ENCODE results near the gene ITPRID2. TPM values are rescaled to one million over a fixed set of nuclear protein-coding genes. Genes with fewer than 3 reads are reported as not detected.

The ITPRID2 gene
- total RNA-seq, 1 donor from 2014 or later, result 64.1 TPM

DNA sequence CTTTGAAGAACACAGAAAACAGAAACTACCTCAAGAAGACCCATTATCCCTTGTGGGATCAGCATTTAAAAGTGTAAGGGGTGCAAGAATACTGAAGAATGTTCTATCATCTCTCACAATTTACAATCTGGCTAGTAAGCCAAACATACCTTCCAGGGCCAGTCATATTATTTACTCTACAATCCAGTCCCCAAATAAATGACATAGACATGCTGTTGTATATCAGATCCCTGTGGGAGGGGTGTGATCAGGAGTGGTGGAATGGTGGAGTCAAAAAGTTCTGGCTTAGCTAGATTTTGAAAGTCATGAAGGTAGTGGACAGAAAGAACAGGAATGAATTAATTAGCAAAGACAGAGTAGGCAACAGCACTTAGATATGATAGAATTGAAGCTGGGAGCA, 1.8 kb upstream of the ITPRID2 start:
- intact Hi-C loops (cut with DNase I), result no loop called here
- no peaks in the 10 kb centered on the region for H3K36me3 ChIP-seq
- no peak for DNase-seq (ENCODE audit: extremely low spot score in 2 of 2)
- H3K4me1 ChIP-seq, result peaks cover 31% of the 10 kb centered on the region
- H3K4me3 ChIP-seq, result no peak overlapping the region
- no peaks in the 10 kb centered on the region for H3K27me3 ChIP-seq
- TF ChIP-seq POLR2AphosphoS5 (IDR thresholded peaks at IDR 0.05; ENCODE audit: insufficient read depth in 1 of 2, low read depth in 1 of 2) (no peak), POLR2A (IDR thresholded peaks at IDR 0.05) (no peak)
- TF ChIP-seq, protein P1, sequence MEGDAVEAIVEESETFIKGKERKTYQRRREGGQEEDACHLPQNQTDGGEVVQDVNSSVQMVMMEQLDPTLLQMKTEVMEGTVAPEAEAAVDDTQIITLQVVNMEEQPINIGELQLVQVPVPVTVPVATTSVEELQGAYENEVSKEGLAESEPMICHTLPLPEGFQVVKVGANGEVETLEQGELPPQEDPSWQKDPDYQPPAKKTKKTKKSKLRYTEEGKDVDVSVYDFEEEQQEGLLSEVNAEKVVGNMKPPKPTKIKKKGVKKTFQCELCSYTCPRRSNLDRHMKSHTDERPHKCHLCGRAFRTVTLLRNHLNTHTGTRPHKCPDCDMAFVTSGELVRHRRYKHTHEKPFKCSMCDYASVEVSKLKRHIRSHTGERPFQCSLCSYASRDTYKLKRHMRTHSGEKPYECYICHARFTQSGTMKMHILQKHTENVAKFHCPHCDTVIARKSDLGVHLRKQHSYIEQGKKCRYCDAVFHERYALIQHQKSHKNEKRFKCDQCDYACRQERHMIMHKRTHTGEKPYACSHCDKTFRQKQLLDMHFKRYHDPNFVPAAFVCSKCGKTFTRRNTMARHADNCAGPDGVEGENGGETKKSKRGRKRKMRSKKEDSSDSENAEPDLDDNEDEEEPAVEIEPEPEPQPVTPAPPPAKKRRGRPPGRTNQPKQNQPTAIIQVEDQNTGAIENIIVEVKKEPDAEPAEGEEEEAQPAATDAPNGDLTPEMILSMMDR (IDR thresholded peaks at IDR 0.05), result no peak
- H3K27ac ChIP-seq, result no peak overlapping the region
- H3K9me3 ChIP-seq, result no peaks in the 10 kb centered on the region

DNA sequence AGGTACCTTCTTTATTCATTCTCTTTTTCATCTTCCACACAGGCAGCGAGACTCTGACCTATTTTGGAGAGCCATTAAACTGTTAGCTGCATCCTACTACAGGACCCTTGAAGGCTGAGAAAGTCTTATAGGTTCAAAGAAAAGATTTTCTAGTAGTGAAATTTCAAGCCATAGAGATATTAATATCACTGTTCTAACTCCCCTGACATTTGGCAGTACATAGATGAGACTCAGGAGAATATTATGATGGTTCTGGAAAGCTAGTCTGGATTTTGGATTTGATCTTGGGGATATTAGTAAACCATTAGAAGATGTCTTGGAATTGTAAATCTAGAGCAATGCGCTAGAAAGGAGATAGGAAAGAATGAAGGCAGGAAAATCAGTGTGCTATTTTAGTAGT, 1.3 kb upstream of the ITPRID2 start:
- Histone ChIP-seq H3K27ac (no peak overlapping the region), H3K4me3 (no peak overlapping the region), H3K9me3 (no peaks in the 10 kb centered on the region), H3K36me3 (no peaks in the 10 kb centered on the region), H3K4me1 (peaks cover 36% of the 10 kb centered on the region), H3K27me3 (no peaks in the 10 kb centered on the region)
- TF ChIP-seq POLR2A (IDR thresholded peaks at IDR 0.05) (no peak), POLR2AphosphoS5 (IDR thresholded peaks at IDR 0.05; ENCODE audit: insufficient read depth in 1 of 2, low read depth in 1 of 2) (no peak)
- TF ChIP-seq, protein P1 (IDR thresholded peaks at IDR 0.05), result no peak
- DNase-seq (ENCODE audit: extremely low spot score in 2 of 2), result no peak
- intact Hi-C loops (cut with DNase I), result no loop called here

DNA sequence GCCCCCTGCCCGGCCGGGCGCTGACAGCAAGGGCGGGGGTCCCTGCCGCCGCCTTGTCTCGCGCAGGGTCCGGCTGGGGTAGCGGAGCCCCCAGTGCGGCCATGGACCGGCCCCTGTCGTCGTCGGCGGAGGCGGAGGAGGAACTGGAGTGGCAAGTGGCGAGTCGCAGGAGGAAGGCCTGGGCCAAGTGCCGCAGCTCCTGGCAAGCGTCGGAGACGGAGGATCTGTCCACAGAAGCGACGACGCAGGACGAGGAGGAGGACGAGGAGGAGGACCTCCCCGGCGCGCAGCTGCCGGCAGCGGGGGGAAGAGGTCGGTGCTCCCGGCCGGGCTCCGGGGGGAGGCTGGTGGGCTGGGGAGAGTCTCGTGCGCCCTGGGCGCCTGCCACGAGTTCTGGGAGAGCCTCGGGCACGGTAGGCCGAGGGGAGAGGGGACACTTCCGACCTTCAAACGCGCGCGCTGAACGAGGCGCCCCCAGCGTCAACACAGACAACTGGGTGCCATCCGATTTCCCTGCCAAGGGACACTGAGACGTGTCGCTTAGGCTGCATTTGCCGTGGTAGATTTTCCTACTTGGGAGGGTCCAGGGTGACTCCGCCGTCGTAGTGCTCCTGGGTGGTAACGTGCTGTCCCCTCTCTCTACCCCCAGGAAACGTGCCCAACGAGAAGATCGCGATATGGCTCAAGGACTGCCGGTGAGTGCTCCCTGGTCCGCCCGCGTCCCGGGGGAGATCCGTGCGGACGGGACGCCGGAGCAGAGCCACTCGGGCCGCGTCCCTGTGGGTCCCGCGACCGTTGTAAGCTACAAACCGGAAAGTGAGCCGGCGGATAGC, 652 bp downstream of the ITPRID2 start:
- peaks cover 52% of the 10 kb centered on the region for H3K4me1 ChIP-seq
- intact Hi-C loops (cut with DNase I), result no loop called here
- peak in 1 of 2 donors; percentile 89 for DNase-seq (ENCODE audit: extremely low spot score in 2 of 2)
- no peaks in the 10 kb centered on the region for H3K27me3 ChIP-seq
- no peaks in the 10 kb centered on the region for H3K36me3 ChIP-seq
- peak overlapping the region; percentile 97 for H3K27ac ChIP-seq
- H3K4me3 ChIP-seq, result peak overlapping the region; percentile 69 to 86
- TF ChIP-seq, protein P1 (IDR thresholded peaks at IDR 0.05), result no peak
- peak in 1 of 2 donors; percentile 5 for TF ChIP-seq POLR2A (IDR thresholded peaks at IDR 0.05)
- TF ChIP-seq POLR2AphosphoS5 (IDR thresholded peaks at IDR 0.05; ENCODE audit: insufficient read depth in 1 of 2, low read depth in 1 of 2), result peak in 1 of 2 donors; percentile 77
- H3K9me3 ChIP-seq, result no peaks in the 10 kb centered on the region

DNA sequence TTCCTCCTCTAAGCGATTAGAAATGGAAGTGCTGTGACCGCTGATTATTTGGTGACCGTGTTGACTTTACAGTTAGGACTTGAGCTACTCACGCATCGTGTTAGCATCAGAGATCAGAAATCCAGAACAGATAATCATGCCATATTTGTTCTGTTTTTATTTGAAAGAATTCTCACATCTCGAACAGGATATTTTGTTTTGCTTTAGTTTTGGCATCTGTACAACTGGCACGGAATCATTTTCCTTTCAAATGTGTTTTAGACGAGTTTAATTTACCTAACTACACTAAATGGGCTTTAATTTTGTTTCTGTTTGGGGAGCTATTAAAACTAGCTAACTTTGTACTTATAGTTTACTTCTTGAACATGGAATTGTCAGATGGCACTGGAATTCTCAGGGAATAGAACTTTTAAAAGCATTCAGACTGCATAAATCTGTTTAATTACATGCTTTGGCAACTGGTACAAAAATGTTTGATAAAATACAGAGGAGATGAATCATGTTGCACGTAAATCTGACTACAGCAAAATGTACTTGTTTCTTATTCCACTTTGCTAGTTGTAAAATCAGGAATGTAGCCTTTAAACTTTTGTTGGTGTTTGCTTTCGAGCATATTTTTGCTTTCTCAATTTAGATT, 1.4 kb downstream of the ITPRID2 start:
- H3K27me3 ChIP-seq, result no peaks in the 10 kb centered on the region
- no peaks in the 10 kb centered on the region for H3K36me3 ChIP-seq
- TF ChIP-seq, protein P1 (IDR thresholded peaks at IDR 0.05), result no peak
- TF ChIP-seq POLR2AphosphoS5 (IDR thresholded peaks at IDR 0.05; ENCODE audit: insufficient read depth in 1 of 2, low read depth in 1 of 2) (no peak), POLR2A (IDR thresholded peaks at IDR 0.05) (no peak)
- no peaks in the 10 kb centered on the region for H3K9me3 ChIP-seq
- H3K4me1 ChIP-seq, result peaks cover 54% of the 10 kb centered on the region
- intact Hi-C loops (cut with DNase I), result no loop called here
- H3K4me3 ChIP-seq, result peak overlapping the region; percentile 69 to 86
- peak overlapping the region; percentile 97 for H3K27ac ChIP-seq
- no peak for DNase-seq (ENCODE audit: extremely low spot score in 2 of 2)

DNA sequence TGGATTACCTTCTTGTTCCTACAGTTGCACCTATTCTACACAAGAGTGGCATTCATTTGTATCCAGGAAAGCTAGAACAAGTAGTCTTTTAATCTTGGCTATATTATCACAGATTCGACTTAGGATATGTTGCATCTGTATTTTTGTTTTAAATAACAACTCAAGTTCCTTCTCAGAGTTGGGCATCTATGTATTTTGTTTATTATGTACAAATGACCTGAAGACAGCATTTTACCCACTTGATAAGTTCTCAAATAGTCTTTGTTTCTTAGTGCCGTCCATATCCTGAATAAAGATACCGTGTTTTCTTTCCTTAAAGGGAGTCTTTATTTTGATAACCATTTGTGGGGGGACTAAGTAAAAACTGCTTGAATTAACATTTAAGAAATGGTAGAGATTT, 2.9 kb downstream of the ITPRID2 start:
- peaks cover 0 to 9% of the 10 kb centered on the region in 2 donors for H3K36me3 ChIP-seq
- H3K4me3 ChIP-seq, result peak overlapping the region in 1 of 2 donors; percentile 86
- H3K4me1 ChIP-seq, result peaks cover 54% of the 10 kb centered on the region
- DNase-seq (ENCODE audit: extremely low spot score in 2 of 2), result no peak
- intact Hi-C loops (cut with DNase I), result no loop called here
- H3K27me3 ChIP-seq, result no peaks in the 10 kb centered on the region
- peak overlapping the region; percentile 97 for H3K27ac ChIP-seq
- TF ChIP-seq POLR2AphosphoS5 (IDR thresholded peaks at IDR 0.05; ENCODE audit: insufficient read depth in 1 of 2, low read depth in 1 of 2) (no peak), POLR2A (IDR thresholded peaks at IDR 0.05) (no peak)
- TF ChIP-seq, protein P1 (IDR thresholded peaks at IDR 0.05), result no peak
- no peaks in the 10 kb centered on the region for H3K9me3 ChIP-seq
